NAMALWA (cell line): ENCODE data around the gene STXBP6.
A peak's percentile ranks its signal among the peaks of the same experiment; 100 is the strongest.

Experiments used
- DNase-seq: peaks from one replicate; pipeline ENCODE4 v3.0.0-alpha.2; 2015; ENCODE audit warnings: low spot score

The STXBP6 gene

GRCh38 chr14:24915958-24916595, 133.9 kb downstream of the STXBP6 start:
- DNase-seq: no peak

- no peak for DNase-seq
Observed at GRCh38 chr14:24915403-24915921, 134.5 kb downstream of the STXBP6 start.

- DNase-seq: no peak
Observed at GRCh38 chr14:24913746-24914145, 136.2 kb downstream of the STXBP6 start.

GRCh38 chr14:24913021-24913420, 136.9 kb downstream of the STXBP6 start:
- DNase-seq: no peak

DNA sequence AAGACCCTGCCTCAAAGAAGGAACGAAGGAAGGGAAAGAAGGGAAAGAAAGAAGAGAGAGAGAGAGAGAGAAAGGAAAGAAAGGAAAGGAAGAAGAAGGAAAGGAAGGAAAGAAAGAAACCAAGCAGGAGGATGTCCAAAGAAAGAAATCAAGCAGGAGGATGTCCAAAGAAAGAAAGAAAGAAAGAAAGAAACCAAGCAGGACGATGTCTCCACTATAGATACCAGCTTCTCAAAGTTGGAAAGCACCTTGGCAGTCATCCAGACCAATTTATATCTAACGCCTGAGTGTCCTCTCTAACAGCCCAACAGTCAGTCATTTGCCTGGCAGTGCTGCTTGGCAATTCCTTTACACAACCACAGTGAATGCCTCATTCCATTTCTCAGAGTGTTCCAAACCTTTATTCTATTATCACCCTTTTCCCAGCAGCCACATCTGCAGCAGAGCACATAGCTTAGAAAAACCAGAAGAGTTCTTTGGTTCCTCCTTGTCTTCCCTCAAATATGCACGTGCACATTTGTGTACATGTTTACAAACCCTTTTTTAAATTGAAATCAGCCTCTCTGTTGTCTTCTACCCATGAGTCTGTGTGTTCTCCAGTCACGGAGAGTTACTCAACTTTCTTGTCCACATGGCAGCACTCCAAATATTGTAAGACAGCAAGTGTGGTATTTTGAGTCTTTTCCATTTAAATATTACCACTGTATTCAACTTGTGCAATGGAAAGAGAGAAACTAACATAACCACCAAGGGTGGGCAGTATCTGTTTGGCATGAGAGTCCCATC, 138.4 kb downstream of the STXBP6 start:
- DNase-seq: peak; percentile 21

- no peak for DNase-seq
Observed at GRCh38 chr14:24910408-24910986, 139.4 kb downstream of the STXBP6 start.

- no peak for DNase-seq
Observed at GRCh38 chr14:24909523-24910302, 140.2 kb downstream of the STXBP6 start.

DNA sequence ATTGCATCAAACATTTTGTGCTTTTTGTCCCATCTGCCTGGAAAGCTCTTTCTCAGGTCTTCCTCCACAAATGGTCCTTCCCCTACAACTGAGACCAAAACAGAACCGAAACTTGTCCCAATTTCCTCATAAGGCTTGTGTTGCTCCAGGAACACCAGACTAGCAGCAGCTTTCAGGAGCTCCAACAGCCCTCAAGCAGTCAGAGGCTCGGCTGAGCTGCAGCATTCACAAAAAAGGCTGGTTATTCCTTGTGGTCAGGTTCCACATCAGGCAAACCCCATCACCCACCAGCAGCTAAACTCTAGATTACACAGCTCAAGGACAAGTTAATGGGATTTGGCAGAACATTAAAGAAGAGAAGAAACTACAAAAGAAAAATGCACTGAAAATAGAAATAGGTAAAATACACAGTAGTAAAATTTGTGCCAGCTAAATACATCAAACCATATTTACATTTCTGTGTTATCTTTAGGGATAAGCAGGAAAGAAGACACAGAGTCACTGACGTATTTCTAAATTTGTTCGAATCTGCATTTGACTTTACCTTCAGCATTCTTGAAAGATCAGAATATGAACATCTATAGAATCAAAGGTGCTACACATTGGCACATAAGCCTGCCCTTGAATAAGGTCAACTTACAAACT, 141.2 kb downstream of the STXBP6 start:
- no peak for DNase-seq

DNA sequence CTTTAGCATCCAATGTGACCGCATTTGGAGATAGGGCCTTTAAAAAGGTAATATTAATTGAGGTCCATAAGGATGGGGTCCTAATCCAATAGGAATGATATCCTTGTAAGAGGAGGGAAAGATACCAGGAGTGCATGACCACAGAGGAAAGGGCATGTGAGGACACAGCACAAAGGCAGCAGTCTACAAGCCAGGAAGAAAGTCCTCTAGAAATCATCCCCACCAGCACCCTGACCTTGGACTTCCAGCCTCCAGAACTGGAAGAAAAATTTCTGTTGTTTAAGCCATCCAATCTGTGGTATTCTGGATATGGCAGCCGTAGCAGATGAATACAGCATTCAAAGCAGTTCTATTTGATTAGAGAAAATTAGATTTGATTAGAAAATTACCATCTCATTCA, 145.4 kb downstream of the STXBP6 start:
- no peak for DNase-seq

GRCh38 chr14:24903337-24903736, 146.6 kb downstream of the STXBP6 start:
- no peak for DNase-seq

GRCh38 chr14:24900269-24901100, 149.5 kb downstream of the STXBP6 start:
- no peak for DNase-seq

GRCh38 chr14:24897793-24898192, 152.2 kb downstream of the STXBP6 start:
- no peak for DNase-seq

GRCh38 chr14:24895622-24896021, 154.3 kb downstream of the STXBP6 start:
- DNase-seq: no peak

GRCh38 chr14:24895243-24895583, 154.7 kb downstream of the STXBP6 start:
- no peak for DNase-seq

DNA sequence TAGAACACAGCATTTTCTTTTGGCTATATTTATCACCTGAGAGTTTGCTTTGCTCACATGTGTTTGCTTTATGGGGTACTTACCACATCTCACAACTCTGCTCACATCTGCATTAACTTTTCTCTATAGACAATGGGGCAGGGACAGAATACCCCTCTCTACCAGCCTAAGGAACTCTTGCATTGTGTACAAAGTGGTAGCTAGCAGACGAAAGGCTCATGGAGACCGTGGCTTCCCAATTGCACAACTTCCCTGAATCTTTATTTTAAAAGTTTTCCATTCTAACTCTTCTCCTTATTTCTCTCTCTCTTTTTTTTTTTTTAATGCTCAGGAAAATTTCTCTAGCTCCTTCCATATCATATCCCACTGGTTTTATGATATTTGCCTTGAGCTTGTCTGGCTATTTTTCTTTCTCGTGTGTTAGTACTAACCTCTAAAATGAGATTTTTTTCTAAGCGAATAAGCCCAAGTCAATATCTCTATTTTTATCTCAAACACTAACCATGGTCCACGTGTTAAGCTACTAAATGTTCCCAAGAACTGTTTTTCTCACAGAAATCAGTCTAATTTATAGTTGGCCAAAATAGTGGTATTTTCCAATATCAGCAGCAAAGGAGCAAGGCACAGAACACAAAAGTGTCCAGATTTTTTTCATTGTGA, 155.2 kb downstream of the STXBP6 start:
- DNase-seq: no peak

DNA sequence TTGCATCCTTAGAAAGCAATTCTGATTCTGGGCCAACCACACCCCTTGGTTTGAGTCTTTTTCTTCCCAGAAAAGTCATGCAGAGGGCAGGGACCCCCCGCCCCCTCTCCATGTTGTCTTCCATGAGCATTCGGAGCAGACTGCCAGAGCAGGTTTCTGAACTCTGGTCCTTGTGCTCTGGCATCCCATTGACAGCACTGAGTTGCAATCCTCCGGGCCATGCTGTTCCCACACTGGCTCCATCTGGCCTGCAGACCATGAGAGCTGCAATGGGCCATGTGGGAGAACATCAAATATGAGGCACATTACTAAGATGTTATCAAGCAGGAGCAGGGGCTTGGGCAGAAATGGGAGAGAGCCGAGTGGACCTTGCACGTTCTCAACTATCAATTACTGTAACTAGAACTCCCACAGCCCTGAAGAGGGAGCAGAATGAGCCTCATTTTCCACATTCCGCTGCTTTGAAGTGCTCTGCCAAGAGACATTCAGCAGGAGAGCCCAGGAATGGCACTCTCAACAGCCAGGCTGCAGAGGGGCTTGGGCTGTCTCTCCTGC, 157.4 kb downstream of the STXBP6 start:
- no peak for DNase-seq

DNA sequence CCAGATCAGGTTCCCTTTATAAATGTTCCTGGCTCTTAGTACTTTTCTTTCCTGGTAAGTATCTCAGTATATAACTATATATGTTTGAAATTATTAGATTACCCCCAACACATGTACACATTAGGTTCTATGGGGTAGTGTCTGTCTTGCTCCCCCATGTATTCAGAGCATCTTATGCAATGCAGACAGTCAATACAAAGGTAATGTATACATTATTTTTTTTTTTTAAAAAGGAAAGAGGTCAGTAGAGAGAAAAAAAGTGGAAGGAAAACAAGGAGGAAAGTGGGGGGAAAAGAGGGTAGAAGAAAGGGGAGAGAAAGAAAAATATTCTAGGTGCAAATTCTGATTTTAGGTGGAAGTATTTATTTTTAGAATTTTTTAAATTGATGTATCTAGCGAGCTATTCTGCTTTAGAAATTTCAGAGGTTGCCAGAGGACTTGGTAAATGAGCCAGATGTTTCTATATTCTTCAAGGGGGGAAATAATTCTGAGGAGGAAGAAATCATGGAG, 157.9 kb downstream of the STXBP6 start:
- no peak for DNase-seq

DNA sequence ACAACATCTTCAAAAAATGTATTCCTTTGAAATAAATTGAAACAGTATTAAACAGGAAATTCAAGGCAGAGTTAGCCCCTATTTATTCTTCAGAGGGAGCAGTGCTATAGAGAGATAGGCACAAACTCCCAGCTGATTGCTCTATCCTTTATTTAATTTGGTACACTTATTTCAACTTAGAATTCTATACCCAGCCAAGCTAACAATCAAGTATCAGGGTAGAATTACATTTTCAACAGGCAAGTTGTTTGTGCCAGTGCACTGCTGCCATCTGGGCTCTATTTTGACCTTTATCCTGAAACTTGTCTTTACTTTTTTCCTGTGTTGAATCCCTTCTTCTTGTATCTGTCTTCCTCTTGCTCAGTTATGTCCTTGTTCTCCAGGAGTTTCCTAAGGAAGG, 159.2 kb downstream of the STXBP6 start:
- DNase-seq: no peak

GRCh38 chr14:24889843-24890242, 160.1 kb downstream of the STXBP6 start:
- no peak for DNase-seq

GRCh38 chr14:24888532-24888931, 161.4 kb downstream of the STXBP6 start:
- DNase-seq: no peak
